Measurements from ENCODE around the gene GRIN3B. TPM values are rescaled to one million over a fixed set of nuclear protein-coding genes. Genes with fewer than 3 reads are reported as not detected.

Gene GRIN3B
- total and polyA plus RNA-seq, 9 of the 15 experiments (the other 6 are each of a cell fraction or from before 2014, with no cell fraction given) = 0.06 to 0.95 (median 0.19) TPM; not detected in 6

GRCh38 chr19:996051-996838, 4.0 kb upstream of the GRIN3B start (continued):
- 0 out of 2 replicates have a peak, but pooled peaks have one; percentile 5 for TF ChIP-seq REST (IDR thresholded peaks at IDR 0.05; ENCODE audit: borderline replicate concordance)
- no peak for TF ChIP-seq REST (CRISPR knock-in tag; IDR thresholded peaks at IDR 0.05; ENCODE audit: low read depth)
- peak; percentile 57 for TF ChIP-seq CXXC5 (CRISPR knock-in tag; IDR thresholded peaks at IDR 0.05)
- peak; percentile 75 for TF ChIP-seq L3MBTL2 (IDR thresholded peaks at IDR 0.05)
- TF ChIP-seq CREB1 (IDR thresholded peaks at IDR 0.05) = peak; percentile 84
- TF ChIP-seq CREB1 (CRISPR knock-in tag; IDR thresholded peaks at IDR 0.05) = peak; percentile 92
- TF ChIP-seq ZBTB34 (CRISPR knock-in tag; IDR thresholded peaks at IDR 0.05) = no peak
- peak in 1 of 2 experiments; percentile 51; a peak in 2 of 4 replicates for TF ChIP-seq MNT (conservative IDR thresholded peaks at IDR 0.05)
- TF ChIP-seq CTBP1 (IDR thresholded peaks at IDR 0.05; ENCODE audit: borderline replicate concordance) = peak; percentile 60; the same call in 1 of the 2 replicates
- TF ChIP-seq NBN (IDR thresholded peaks at IDR 0.05; ENCODE audit: low read depth) = peak; percentile 84; the same call in 1 of the 2 replicates
- TF ChIP-seq ZNF830 (CRISPR knock-in tag; IDR thresholded peaks at IDR 0.05) = no peak
- peak; percentile 99 for TF ChIP-seq JUND (IDR thresholded peaks at IDR 0.05; ENCODE audit: borderline replicate concordance, low read depth, low read length)
- peak; percentile 94 for TF ChIP-seq JUND (tag; IDR thresholded peaks at IDR 0.05; ENCODE audit: borderline replicate concordance, low read depth, low read length)
- no peak for TF ChIP-seq NUFIP1 (IDR thresholded peaks at IDR 0.05; ENCODE audit: partially characterized antibody)

Data from K562 (cell line).